ENCODE results near the gene CSGALNACT2.

CSGALNACT2 gene

GRCh38 chr10:43233601-43234430 lies 95.6 kb downstream of the CSGALNACT2 start:
- TF ChIP-seq CTCF (IDR thresholded peaks at IDR 0.05; ENCODE audit: insufficient read depth, low read length, poor library complexity, severe bottlenecking): no peak
- no peak for TF ChIP-seq EZH2phosphoT487 (conservative IDR thresholded peaks at IDR 0.05; ENCODE audit: low read length)
- H3K4me3 ChIP-seq (ENCODE audit: insufficient read depth, low read length, poor library complexity, severe bottlenecking): no peak overlapping the region
- H3K9ac ChIP-seq (ENCODE audit: low read length): no peak overlapping the region
- H4K20me1 ChIP-seq (ENCODE audit: low read depth, low read length): no peaks in the 10 kb centered on the region
- H3K36me3 ChIP-seq (ENCODE audit: low read length): no peaks in the 10 kb centered on the region
- no peak overlapping the region for H3K27ac ChIP-seq (ENCODE audit: low read depth, low read length)
- no peak overlapping the region for H3K4me2 ChIP-seq (ENCODE audit: low read depth, low read length, poor library complexity, severe bottlenecking)
- H3K79me2 ChIP-seq (ENCODE audit: insufficient read depth, low read length): no peaks in the 10 kb centered on the region
- H2AFZ ChIP-seq (ENCODE audit: low read depth, low read length, severe bottlenecking): no peak overlapping the region
- no peaks in the 10 kb centered on the region for H3K27me3 ChIP-seq (ENCODE audit: low read length)
- H3K9me3 ChIP-seq (ENCODE audit: insufficient read depth, low read length): no peaks in the 10 kb centered on the region
- no peaks in the 10 kb centered on the region for H3F3A ChIP-seq (ENCODE audit: insufficient read depth)
- H3K9me2 ChIP-seq (replicated peaks; ENCODE audit: insufficient read depth, low read length): no peaks in the 10 kb centered on the region

DNA sequence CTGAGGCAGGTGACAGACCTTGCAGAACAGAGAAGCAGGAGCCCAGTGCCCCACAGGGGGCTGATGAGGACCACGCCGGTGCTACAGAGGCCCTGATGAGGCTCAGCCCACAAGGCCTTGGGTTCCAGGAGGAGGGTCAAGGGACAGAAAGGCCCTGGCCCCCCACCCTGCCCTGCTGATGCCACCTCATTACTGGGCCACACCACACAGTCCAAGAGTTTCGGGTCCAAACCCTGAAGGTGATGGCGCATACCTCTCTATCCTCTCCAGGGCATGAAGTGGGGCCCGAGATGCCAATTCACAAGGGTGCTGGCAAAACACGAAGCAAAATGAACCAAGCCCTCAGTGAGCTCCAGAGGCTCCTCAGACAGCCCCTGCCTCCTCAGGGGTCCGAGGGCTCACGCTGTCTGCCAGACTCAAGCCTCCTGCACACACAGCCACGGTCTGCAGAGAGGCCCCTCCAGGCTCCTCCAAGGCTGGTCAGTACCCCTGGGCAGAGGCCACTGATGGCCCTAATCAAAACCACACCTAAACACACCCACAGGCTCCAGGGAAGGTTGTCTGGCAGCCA lies 96.3 kb downstream of the CSGALNACT2 start:
- Histone ChIP-seq H4K20me1 (ENCODE audit: low read depth, low read length) (no peaks in the 10 kb centered on the region), H3K36me3 (ENCODE audit: low read length) (no peaks in the 10 kb centered on the region), H3K9ac (ENCODE audit: low read length) (no peak overlapping the region), H3K4me3 (ENCODE audit: insufficient read depth, low read length, poor library complexity, severe bottlenecking) (no peak overlapping the region), H3K4me2 (ENCODE audit: low read depth, low read length, poor library complexity, severe bottlenecking) (no peak overlapping the region), H3K27ac (ENCODE audit: low read depth, low read length) (no peak overlapping the region), H2AFZ (ENCODE audit: low read depth, low read length, severe bottlenecking) (no peak overlapping the region), H3K9me2 (replicated peaks; ENCODE audit: insufficient read depth, low read length) (no peaks in the 10 kb centered on the region), H3F3A (ENCODE audit: insufficient read depth) (no peaks in the 10 kb centered on the region), H3K27me3 (ENCODE audit: low read length) (no peaks in the 10 kb centered on the region), H3K9me3 (ENCODE audit: insufficient read depth, low read length) (no peaks in the 10 kb centered on the region), H3K79me2 (ENCODE audit: insufficient read depth, low read length) (no peaks in the 10 kb centered on the region)
- TF ChIP-seq EZH2phosphoT487 (conservative IDR thresholded peaks at IDR 0.05; ENCODE audit: low read length) (no peak), CTCF (IDR thresholded peaks at IDR 0.05; ENCODE audit: insufficient read depth, low read length, poor library complexity, severe bottlenecking) (no peak)

Measured in SU-DHL-6 (cell line).